Coronary artery (tissue), 2 donors: ENCODE results near the gene TEC.
"Not testable (repeated sequence)": the region's sequence is repeated elsewhere in the genome, so short reads cannot be mapped to it uniquely, and the experiment has no call there.

ENCODE experiments used
- DNase-seq: peaks from one replicate; pipeline ENCODE4 v3.0.0-alpha.2; 2017; ENCODE audit warnings: low spot score
- H3K27ac ChIP-seq, 2 donors: fragments of 200-600 bp; sonication (generic); one replicate each; pipeline ENCODE4 v1.5.1; 2016 to 2019
- H3K4me3 ChIP-seq: fragments of 200-600 bp; sonication (generic); 2 replicates; pipeline ENCODE4 v1.5.1; 2016; ENCODE audit warnings: mild to moderate bottlenecking, moderate library complexity
- CTCF ChIP-seq: fragments of 200-600 bp; sonication (generic); IDR thresholded peaks from one replicate; pipeline ENCODE4 v1.5.1; 2019; ENCODE audit warnings: antibody characterized with exemption

Gene TEC

GRCh38 chr4:48175806-48176205 lies 93.8 kb downstream of the TEC start:
- no peak for DNase-seq
- no peak overlapping the region for H3K27ac ChIP-seq
- TF ChIP-seq CTCF: no peak
- H3K4me3 ChIP-seq: no peak overlapping the region

- TF ChIP-seq CTCF: no peak
- H3K27ac ChIP-seq: no peak overlapping the region
- no peak for DNase-seq
- no peak overlapping the region for H3K4me3 ChIP-seq
These were observed 94.3 kb downstream of the TEC start for GRCh38 chr4:48175328-48175727.

- peak overlapping the region in 1 of 2 donors; percentile 47 for H3K27ac ChIP-seq
These were observed 96.3 kb downstream of the TEC start for GRCh38 chr4:48173056-48173991.

GRCh38 chr4:48172651-48173050 lies 97.0 kb downstream of the TEC start:
- Histone ChIP-seq H3K4me3 (no peak overlapping the region), H3K27ac (no peak overlapping the region)
- no peak for TF ChIP-seq CTCF
- DNase-seq: no peak

More at GRCh38 chr4:48173056-48173991, 96.3 kb downstream of the TEC start:
- no peak for TF ChIP-seq CTCF
- H3K4me3 ChIP-seq: no peak overlapping the region
- DNase-seq: no peak

GRCh38 chr4:48169636-48170035 lies 100.0 kb downstream of the TEC start:
- Histone ChIP-seq H3K27ac (no peak overlapping the region), H3K4me3 (no peak overlapping the region)
- no peak for DNase-seq
- no peak for TF ChIP-seq CTCF

GRCh38 chr4:48167538-48168263 lies 101.9 kb downstream of the TEC start:
- no peak overlapping the region for H3K4me3 ChIP-seq
- no peak for DNase-seq
- no peak for TF ChIP-seq CTCF
- no peak overlapping the region for H3K27ac ChIP-seq

- DNase-seq, H3K27ac ChIP-seq, H3K4me3 ChIP-seq: not testable (repeated sequence)
These were observed 105.1 kb downstream of the TEC start for GRCh38 chr4:48164561-48164960.
